H1 (cell line): Measurements from ENCODE around the gene FAM83C. TPM values are rescaled to one million over a fixed set of nuclear protein-coding genes. Genes with fewer than 3 reads are reported as not detected.

Experiments used
- BCL11A ChIP-seq, 2 experiments: IDR thresholded peaks; one replicate each; pipeline ENCODE4 v1.6.1; 2011; ENCODE audit warnings: low read depth in 2 of 2, low read length in 2 of 2, mild to moderate bottlenecking in 2 of 2
- CHD1 ChIP-seq: IDR thresholded peaks from 2 replicates; pipeline ENCODE4 v1.6.1; 2012; ENCODE audit warnings: low read depth, low read length, improper control_type of control experiment
- JUND ChIP-seq: IDR thresholded peaks from 2 replicates; pipeline ENCODE4 v1.6.1; 2011; ENCODE audit warnings: mild to moderate bottlenecking, improper control_type of control experiment, low read length
- polyA plus RNA-seq, 7 experiments: library from polyadenylated mRNA; depleted of rRNA in 3 of 7; stranded (reverse) in 5 of 7; unstranded in 2 of 7; fragments of >200 nt in 5 of 7; fragments of 200-250 nt in 2 of 7; gene quantifications; 1 replicate in 5 of 7; 2 replicates in 1 of 7; 4 replicates in 1 of 7; pipeline versions ENCODE4 v1.2.1 to v1.2.3, GENCODE V29; 2011 to 2013; ENCODE audit warnings: missing spikeins in 2 of 7, mixed read lengths in 2 of 7
- total RNA-seq: library from RNA; stranded (reverse); fragmentation: NEBNext Ultra II Directional; extraction: Animal tissue kit (Norgen Biotek cat#: 25700); gene quantifications from 2 replicates; pipeline ENCODE4 v1.2.1, GENCODE V29; 2021

Gene FAM83C
- total and polyA plus RNA-seq, 2 of the 8 experiments (the other 6 are each of a cell fraction or from before 2014, with no cell fraction given), result not detected

DNA sequence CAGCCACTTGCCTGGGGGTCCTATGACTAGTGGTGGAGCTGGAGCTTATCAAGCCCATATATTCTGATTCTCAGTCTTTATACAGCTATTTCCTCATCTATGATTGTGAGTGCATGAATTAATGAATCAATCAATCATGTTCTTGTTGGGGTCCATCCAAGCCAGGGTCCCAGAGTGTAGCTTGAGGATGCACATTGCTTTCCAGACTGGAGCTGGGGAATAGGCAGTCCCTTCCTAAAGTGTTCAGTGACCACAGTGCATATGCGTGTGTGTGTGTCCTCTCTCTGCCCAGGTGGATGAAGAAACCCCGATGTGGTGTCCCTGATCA is 40.6 kb downstream of the FAM83C start (continued):
- no peak for TF ChIP-seq CHD1
- no peak for TF ChIP-seq BCL11A (IDR thresholded peaks at IDR 0.05; ENCODE audit: low read depth in 2 of 2, low read length in 2 of 2)
- no peak for TF ChIP-seq JUND
